Small intestine (tissue), 7 donors: ENCODE results near the gene VPS26A. TPM values are rescaled to one million over a fixed set of nuclear protein-coding genes. Genes with fewer than 3 reads are reported as not detected.
A peak's percentile ranks its signal among the peaks of the same experiment; 100 is the strongest.

Experiments used
- DNase-seq, 2 donors: peaks; one replicate each; pipeline versions ENCODE4 v3.0.0 to v3.0.0-alpha.2; 2013
- FAIRE-seq: peaks from 2 replicates; lab custom pipeline; 2012; peaks lifted over from hg19 to GRCh38; lab: Jason Lieb, UNC
- H3K27ac ChIP-seq, 3 donors: one replicate each; pipeline ENCODE4 v1.5.1; 2013; ENCODE audit warnings: low read length in 2 of 3, mild to moderate bottlenecking in 2 of 3, control low read depth in 1 of 3, inconsistent platforms in 1 of 3, low read depth in 1 of 3, moderate library complexity in 1 of 3
- H3K27me3 ChIP-seq, 3 donors: one replicate each; pipeline ENCODE4 v1.6.1; 2013; ENCODE audit warnings: low read length in 3 of 3, inconsistent platforms in 1 of 3; ENCODE audit not compliant: control insufficient read depth in 3 of 3, insufficient read depth in 3 of 3
- H3K36me3 ChIP-seq, 3 donors: one replicate each; pipeline ENCODE4 v1.6.1; 2013; ENCODE audit warnings: low read length in 3 of 3, inconsistent platforms in 1 of 3, low read depth in 1 of 3, mild to moderate bottlenecking in 1 of 3, moderate library complexity in 1 of 3; ENCODE audit not compliant: control insufficient read depth in 3 of 3, insufficient read depth in 2 of 3
- H3K4me1 ChIP-seq, 3 donors: one replicate each; pipeline ENCODE4 v1.6.1; 2013; ENCODE audit warnings: low read length in 2 of 3, inconsistent platforms in 1 of 3, low read depth in 1 of 3, mild to moderate bottlenecking in 1 of 3, moderate library complexity in 1 of 3; ENCODE audit not compliant: control insufficient read depth in 3 of 3, insufficient read depth in 2 of 3
- H3K4me3 ChIP-seq, 3 donors: one replicate each; pipeline ENCODE4 v1.5.1; 2013; ENCODE audit warnings: low read length in 3 of 3, control low read depth in 1 of 3, inconsistent platforms in 1 of 3, low read depth in 1 of 3, mild to moderate bottlenecking in 1 of 3, moderate library complexity in 1 of 3
- H3K9me3 ChIP-seq, 2 donors: one replicate each; pipeline ENCODE4 v1.6.1; 2013; ENCODE audit warnings: low read depth in 1 of 2, low read length in 1 of 2; ENCODE audit not compliant: control insufficient read depth in 2 of 2, insufficient read depth in 1 of 2
- WGBS, 3 donors: extraction: QIAGEN DNeasy Blood & Tissue Kit; methylation state at CpG; one replicate each; pipeline ENCODE4 v1.1.7; 2013; 5-methylcytosine and 5-hydroxymethylcytosine counted together
- polyA plus RNA-seq, 4 donors: library from polyadenylated mRNA; stranded (reverse) in 3 of 4; unstranded in 1 of 4; fragments of 200-250 nt in 3 of 4; fragments of 120-200 nt in 1 of 4; gene quantifications; one replicate each; pipeline versions ENCODE4 v1.2.1 to v1.2.3, GENCODE V29; 2013
- donor health status: healthy with polysubstance abuse.
- donor health status: control.
- donor health status: control.
- donor health status: Bipolar disorder and iron deficiency.
- donor health status: healthy.

VPS26A gene
- polyA plus RNA-seq, 4 donors: 34.0 to 58.2 (median 35.1) TPM

- Histone ChIP-seq H3K36me3 (peaks cover 0 to 4% (median 0%) of the 10 kb centered on the region in 3 donors), H3K4me1 (peaks cover 8 to 35% (median 14%) of the 10 kb centered on the region in 3 donors), H3K9me3 (no peaks in the 10 kb centered on the region), H3K27ac (peak overlapping the region; percentile 81 to 92 (median 83)), H3K27me3 (no peaks in the 10 kb centered on the region), H3K4me3 (peak overlapping the region in 2 of 3 donors; percentile 55 to 74)
- DNase-seq (peak; percentile 62 to 84), FAIRE-seq (no peak)
- 19 to 67% (median 43%) methylated on average over 9 of the region's 9 CpGs for WGBS, 3 donors
These were observed 96.5 kb downstream of the VPS26A start for GRCh38 chr10:69220507-69220906.

Other genes with a start within 250 kb of the VPS26A start
- 10 to 100 TPM; 12.3 to 35.1 (median 22.0) TPM for gene DDX50, start 222.9 kb upstream of the VPS26A start, polyA plus RNA-seq
- 10 to 100 TPM; 14.1 to 42.9 (median 28.5) TPM for gene DDX21, start 168.0 kb upstream of the VPS26A start, polyA plus RNA-seq
- gene KIFBP, start 135.4 kb upstream of the VPS26A start, polyA plus RNA-seq: 10 to 100 TPM; 10.3 to 19.1 (median 13.3) TPM
- gene SRGN, start 36.1 kb upstream of the VPS26A start, polyA plus RNA-seq: 100 to 1,000 TPM in 1 of 4 donors, 10 to 100 TPM in 2, 1 to 10 TPM in 1; 8.1 to 155 (median 28.1) TPM
- gene SUPV3L1, start 56.1 kb downstream of the VPS26A start, polyA plus RNA-seq: 10 to 100 TPM; 30.4 to 46.5 (median 36.1) TPM
- 100 to 1,000 TPM in 1 of 4 donors, 10 to 100 TPM in 3; 45.7 to 119 (median 64.7) TPM for gene HKDC1, start 96.2 kb downstream of the VPS26A start, polyA plus RNA-seq
- 10 to 100 TPM in 1 of 4 donors, 1 to 10 TPM in 3; 3.8 to 21.8 (median 9.1) TPM for gene HK1, start 154.3 kb downstream of the VPS26A start, polyA plus RNA-seq